GM12864 (cell line): Measurements from ENCODE around the gene PGAP1.

Experiments
- DNase-seq: peaks from one replicate; pipeline ENCODE4 v3.0.0-alpha.2; 2011; ENCODE audit warnings: low read depth
- H3K4me3 ChIP-seq: 2 replicates; pipeline ENCODE4 v1.5.1; 2011; ENCODE audit warnings: mild to moderate bottlenecking, low read depth, low read length, control low read depth
- TF ChIP-seq, protein P1 (sequence below): IDR thresholded peaks from 2 replicates; pipeline ENCODE4 v1.5.1; 2011; ENCODE audit warnings: low read depth, mild to moderate bottlenecking, moderate library complexity, low read length, control low read depth, inconsistent platforms; ENCODE audit errors: missing control alignments

PGAP1 gene

DNA sequence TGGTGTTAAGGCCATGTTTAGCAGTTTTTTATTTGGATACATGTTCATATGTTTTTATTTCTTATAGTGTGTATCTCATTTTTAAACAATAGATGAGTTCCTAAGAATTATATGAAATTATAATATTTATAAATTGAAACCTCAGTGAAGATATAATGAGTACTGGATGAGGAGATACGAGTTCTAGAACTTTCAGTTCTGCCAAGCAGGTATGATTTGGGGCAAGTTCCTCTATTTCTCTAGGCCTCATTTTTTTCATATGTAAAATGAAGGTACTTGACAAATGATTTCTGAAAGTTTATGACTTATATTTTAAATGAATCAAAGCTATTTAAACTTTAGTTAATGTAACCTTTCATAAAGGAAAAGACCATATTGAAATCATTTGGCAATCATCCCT lies 8.2 kb upstream of the PGAP1 start:
- H3K4me3 ChIP-seq: no peak overlapping the region
- TF ChIP-seq, protein P1, sequence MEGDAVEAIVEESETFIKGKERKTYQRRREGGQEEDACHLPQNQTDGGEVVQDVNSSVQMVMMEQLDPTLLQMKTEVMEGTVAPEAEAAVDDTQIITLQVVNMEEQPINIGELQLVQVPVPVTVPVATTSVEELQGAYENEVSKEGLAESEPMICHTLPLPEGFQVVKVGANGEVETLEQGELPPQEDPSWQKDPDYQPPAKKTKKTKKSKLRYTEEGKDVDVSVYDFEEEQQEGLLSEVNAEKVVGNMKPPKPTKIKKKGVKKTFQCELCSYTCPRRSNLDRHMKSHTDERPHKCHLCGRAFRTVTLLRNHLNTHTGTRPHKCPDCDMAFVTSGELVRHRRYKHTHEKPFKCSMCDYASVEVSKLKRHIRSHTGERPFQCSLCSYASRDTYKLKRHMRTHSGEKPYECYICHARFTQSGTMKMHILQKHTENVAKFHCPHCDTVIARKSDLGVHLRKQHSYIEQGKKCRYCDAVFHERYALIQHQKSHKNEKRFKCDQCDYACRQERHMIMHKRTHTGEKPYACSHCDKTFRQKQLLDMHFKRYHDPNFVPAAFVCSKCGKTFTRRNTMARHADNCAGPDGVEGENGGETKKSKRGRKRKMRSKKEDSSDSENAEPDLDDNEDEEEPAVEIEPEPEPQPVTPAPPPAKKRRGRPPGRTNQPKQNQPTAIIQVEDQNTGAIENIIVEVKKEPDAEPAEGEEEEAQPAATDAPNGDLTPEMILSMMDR: no peak
- DNase-seq: no peak

DNA sequence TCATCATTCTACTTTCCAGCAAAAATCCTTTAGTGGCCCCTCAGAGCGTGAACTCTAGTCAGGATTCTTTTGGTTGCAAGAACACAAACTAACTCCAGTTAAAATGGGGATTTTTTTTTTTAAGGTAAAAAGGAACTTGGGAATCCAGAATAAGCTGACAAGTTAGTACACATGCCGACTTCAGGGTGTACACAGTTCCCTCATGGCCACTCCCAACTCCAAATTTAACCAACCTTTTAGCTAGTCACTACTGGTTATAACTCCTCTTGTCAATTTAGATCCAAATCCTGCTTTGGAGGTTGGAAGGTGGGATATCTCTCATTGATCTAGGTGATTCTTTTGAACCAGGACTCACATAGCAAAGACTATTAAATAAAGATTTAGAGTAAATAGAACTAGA lies 5.0 kb upstream of the PGAP1 start:
- DNase-seq: no peak
- no peak overlapping the region for H3K4me3 ChIP-seq
- TF ChIP-seq, protein P1: no peak

DNA sequence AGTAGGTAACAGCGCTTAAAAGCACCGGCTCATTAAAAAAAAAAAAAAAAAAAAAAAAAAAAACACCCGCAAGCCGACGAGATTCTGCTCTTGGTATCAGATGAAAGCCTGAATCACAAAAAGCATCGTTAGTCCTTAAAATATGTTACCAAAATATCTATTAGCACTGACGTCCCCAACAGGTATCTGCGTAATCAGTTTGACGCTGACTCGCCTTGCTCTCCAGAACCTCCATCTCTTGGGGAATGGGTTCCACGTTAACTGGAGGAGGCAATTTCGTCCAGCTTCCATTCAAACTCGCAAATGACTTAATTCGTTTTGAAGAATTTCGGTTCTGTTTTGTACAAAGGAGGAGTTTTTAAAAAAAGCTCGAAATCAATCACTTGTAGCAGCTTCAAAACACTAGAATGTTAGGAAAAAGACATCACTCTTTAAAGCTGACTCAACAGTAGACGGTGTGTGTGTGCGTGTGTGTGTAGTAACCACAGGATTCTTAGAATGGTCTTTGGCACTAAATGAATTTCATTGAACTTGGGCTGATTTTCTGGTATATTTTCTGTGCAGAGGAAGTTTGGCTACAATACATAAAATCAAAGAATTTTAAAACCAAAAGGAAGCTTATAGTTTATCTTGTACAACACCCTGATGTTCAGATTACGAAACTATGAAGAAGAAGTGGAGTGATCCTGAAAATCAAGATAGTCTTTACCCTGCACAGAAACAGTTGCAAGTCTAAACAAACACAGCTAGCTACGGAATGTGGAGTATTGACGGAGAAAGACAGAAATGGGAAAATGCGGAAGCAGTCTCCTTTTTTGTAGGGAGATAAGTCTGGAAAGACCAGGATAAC lies 1.1 kb upstream of the PGAP1 start:
- peak overlapping the region; percentile 70 for H3K4me3 ChIP-seq
- DNase-seq: no peak
- TF ChIP-seq, protein P1: no peak

DNA sequence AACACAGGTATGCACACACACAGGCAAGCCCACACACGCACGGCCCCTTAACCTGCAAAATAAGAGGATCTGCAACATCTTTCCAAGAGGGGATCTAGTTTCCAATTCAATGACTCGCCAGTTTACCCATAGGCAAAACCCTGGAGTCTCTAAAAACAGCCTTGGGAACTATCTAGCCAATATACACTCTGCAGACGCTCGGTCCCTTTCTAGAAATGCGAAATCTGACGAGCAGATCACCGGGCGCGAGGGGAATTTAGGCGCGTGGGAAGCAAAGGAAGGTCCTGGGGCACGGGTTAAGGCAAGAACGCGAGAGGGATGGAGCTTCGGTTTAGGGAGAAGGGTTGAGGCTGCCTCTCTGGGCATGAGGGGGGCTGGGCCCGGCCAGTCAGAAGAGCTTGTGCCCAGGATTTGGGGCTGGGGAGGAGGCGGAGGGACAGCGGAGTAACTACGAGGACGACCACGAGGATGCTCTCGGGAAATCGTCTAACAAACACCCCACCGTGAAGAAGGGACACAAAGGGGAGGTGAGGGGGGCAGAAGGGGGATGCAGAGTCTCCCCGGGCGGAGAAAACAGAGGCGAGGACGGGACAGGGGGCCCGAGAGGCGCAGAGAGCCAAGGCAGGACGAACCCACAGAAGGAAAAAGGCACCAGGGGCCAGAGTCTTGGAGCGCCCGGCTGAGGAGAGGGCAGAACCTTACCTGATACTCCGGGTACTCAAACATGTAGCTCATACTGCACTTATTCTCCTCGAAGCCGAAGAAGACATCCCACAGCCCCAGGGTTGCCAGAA lies 542 bp downstream of the PGAP1 start:
- peak overlapping the region; percentile 70 for H3K4me3 ChIP-seq
- TF ChIP-seq, protein P1: no peak
- DNase-seq: no peak

DNA sequence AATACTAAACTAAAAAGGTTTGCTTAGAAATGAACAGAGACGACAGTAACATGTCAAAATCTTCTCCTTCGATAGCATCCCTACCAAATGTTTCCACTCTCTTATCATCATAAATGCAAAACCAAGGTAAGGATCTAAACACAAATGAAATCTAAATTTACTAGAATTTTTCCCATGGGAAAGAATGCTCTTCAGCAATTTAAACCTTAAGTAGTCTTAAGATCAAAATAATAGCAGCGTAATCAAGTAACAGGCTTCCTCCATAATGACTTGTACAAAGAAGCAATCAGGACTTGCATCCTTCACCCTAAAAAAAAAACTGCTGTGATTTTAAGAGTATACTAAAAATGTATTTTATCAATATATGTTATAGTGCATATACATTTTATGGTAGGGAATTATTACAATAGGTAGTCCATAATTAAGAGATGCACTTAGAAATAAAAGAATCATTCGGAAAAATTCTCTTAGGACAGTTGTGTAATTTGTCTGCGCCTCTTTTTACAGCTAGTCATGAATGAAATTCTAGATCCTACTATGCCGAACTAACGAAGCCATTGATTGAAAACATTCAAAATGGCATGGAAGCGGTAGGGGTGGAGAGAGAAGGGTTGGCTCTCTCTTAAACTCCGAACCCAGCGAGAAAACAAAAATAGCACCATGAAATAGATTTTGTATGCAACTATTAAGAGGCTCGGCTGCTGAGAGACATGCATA lies 1.3 kb downstream of the PGAP1 start:
- no peak for DNase-seq
- H3K4me3 ChIP-seq: peak overlapping the region; percentile 70
- TF ChIP-seq, protein P1: no peak

DNA sequence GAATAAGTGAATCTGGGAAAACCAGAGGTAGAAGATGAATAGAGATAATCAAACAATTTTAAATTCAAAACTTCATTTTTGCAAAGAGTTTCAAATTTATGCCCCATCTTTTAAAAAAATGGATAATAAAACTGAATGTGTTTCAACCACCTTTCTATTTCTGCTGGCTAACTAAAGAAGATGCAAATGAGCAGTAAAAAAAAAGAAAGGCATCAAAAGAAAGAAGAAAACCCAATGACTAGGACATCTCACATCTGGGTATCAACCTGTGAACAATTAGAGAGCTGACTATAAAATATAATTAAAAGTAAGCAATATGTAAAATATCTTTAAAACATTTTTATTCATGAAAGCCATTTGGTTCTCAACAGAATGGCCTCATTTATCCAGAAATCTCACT lies 2.5 kb downstream of the PGAP1 start:
- no peak overlapping the region for H3K4me3 ChIP-seq
- TF ChIP-seq, protein P1: no peak
- no peak for DNase-seq
